M059J (cell line): ENCODE data around the gene WDR45. TPM values are rescaled to one million over a fixed set of nuclear protein-coding genes. Genes with fewer than 3 reads are reported as not detected.

Source experiments
- DNase-seq: peaks from one replicate; pipeline ENCODE4 v3.0.0-alpha.2; 2012; ENCODE audit warnings: low read depth
- total RNA-seq: library from RNA; depleted of rRNA; stranded (reverse); fragments of >200 nt; shearing (Covaris generic); gene quantifications from 2 replicates; pipeline ENCODE4 v1.2.3, GENCODE V29; 2014

WDR45 gene
- total RNA-seq, 1 experiment from 2014 or later, result 45.2 TPM

- peak; percentile 93 for DNase-seq
Measured at GRCh38 chrX:49073601-49074575, 5.8 kb downstream of the WDR45 start, which contains the start of gene PRAF2. PRAF2 (minus strand) TSS chrX:49074002; CDS start chrX:49073987, 15 bp downstream.

GRCh38 chrX:49072712-49073095, 7.0 kb downstream of the WDR45 start:
- DNase-seq, result no peak

- no peak for DNase-seq
Measured at GRCh38 chrX:49071877-49072711, 7.6 kb downstream of the WDR45 start.

GRCh38 chrX:49070988-49071387, 8.7 kb downstream of the WDR45 start:
- DNase-seq, result no peak

GRCh38 chrX:49069038-49069437, 10.6 kb downstream of the WDR45 start:
- no peak for DNase-seq

GRCh38 chrX:49067285-49068120, 12.2 kb downstream of the WDR45 start:
- DNase-seq, result no peak

GRCh38 chrX:49066690-49067089, 13.0 kb downstream of the WDR45 start:
- DNase-seq, result no peak

- DNase-seq, result no peak
Measured at GRCh38 chrX:49066278-49066677, 13.4 kb downstream of the WDR45 start.

- no peak for DNase-seq
Measured at GRCh38 chrX:49064735-49065134, 15.0 kb downstream of the WDR45 start.

- DNase-seq, result no peak
Measured at GRCh38 chrX:49064303-49064702, 15.4 kb downstream of the WDR45 start.

- no peak for DNase-seq
Measured at GRCh38 chrX:49063715-49064114, 16.0 kb downstream of the WDR45 start.

- no peak for DNase-seq
Measured at GRCh38 chrX:49061916-49062315, 17.8 kb downstream of the WDR45 start.

GRCh38 chrX:49061490-49061889, 18.2 kb downstream of the WDR45 start:
- no peak for DNase-seq

GRCh38 chrX:49060914-49061313, 18.8 kb downstream of the WDR45 start:
- DNase-seq, result no peak

- no peak for DNase-seq
Measured at GRCh38 chrX:49059681-49060085, 20.0 kb downstream of the WDR45 start.

- no peak for DNase-seq
Measured at GRCh38 chrX:49059201-49059600, 20.5 kb downstream of the WDR45 start.

- DNase-seq, result no peak
Measured at GRCh38 chrX:49058794-49059193, 20.9 kb downstream of the WDR45 start, which contains the start of gene CCDC120. CCDC120 (plus strand) TSS chrX:49058999; CDS start chrX:49062042, 3,043 bp downstream.

- DNase-seq, result no peak
Measured at GRCh38 chrX:49054073-49054762, 25.5 kb downstream of the WDR45 start.

- DNase-seq, result peak; percentile 65
Measured at GRCh38 chrX:49053223-49054072, 26.2 kb downstream of the WDR45 start.

- DNase-seq, result no peak
Measured at GRCh38 chrX:49043987-49044281, 35.8 kb downstream of the WDR45 start.
